ENCODE measurements around the gene OSMR. TPM values are rescaled to one million over a fixed set of nuclear protein-coding genes. Genes with fewer than 3 reads are reported as not detected.

The OSMR gene
- total RNA-seq, 1 experiment from 2014 or later = 1.6 TPM

- Histone ChIP-seq H3K27ac (ENCODE audit: insufficient read length, low read depth, low read length) (no peak overlapping the region), H4K20me1 (ENCODE audit: control insufficient read depth, insufficient read depth, insufficient read length) (no peaks in the 10 kb centered on the region), H2AFZ (ENCODE audit: low read length) (no peak overlapping the region), H3T11ph (ENCODE audit: low read length) (no peak overlapping the region), H3K4me1 (ENCODE audit: insufficient read depth, low read length) (no peaks in the 10 kb centered on the region), H3K14ac (ENCODE audit: insufficient read depth, low read length) (no peak overlapping the region), H2BK15ac (ENCODE audit: low read depth, low read length) (no peak overlapping the region), H4K5ac (ENCODE audit: insufficient read length, low read depth, low read length) (no peak overlapping the region), H4K91ac (ENCODE audit: insufficient read length, low read depth, low read length) (no peak overlapping the region), H3K18ac (ENCODE audit: insufficient read length, low read depth, low read length) (no peak overlapping the region), H3K4ac (ENCODE audit: low read depth, low read length) (no peak overlapping the region), H3K9ac (ENCODE audit: extremely low read depth, insufficient read length, low read length) (no peak overlapping the region), H3K9me3 (ENCODE audit: control insufficient read depth, low read depth, low read length) (no peaks in the 10 kb centered on the region), H3K27me3 (ENCODE audit: insufficient read depth, low read length) (no peaks in the 10 kb centered on the region), H2BK12ac (ENCODE audit: insufficient read length, low read depth, low read length) (no peak overlapping the region), H3K23ac (ENCODE audit: insufficient read length, low read depth, low read length) (no peak overlapping the region), H3K79me2 (ENCODE audit: insufficient read depth, low read length) (no peaks in the 10 kb centered on the region), H2AK5ac (ENCODE audit: insufficient read length, low read length) (no peak overlapping the region), H2BK5ac (ENCODE audit: insufficient read length, low read length) (no peak overlapping the region), H2BK120ac (ENCODE audit: low read depth, low read length, poor library complexity, severe bottlenecking) (no peak overlapping the region), H3K4me2 (ENCODE audit: insufficient read depth, insufficient read length, low read length) (no peak overlapping the region), H3K56ac (ENCODE audit: insufficient read length, low read depth, low read length) (no peak overlapping the region), H3K23me2 (ENCODE audit: insufficient read length, low read depth, low read length, poor library complexity, severe bottlenecking) (no peaks in the 10 kb centered on the region), H2BK20ac (ENCODE audit: low read depth, low read length, poor library complexity, severe bottlenecking) (no peak overlapping the region), H3K79me1 (ENCODE audit: insufficient read depth, low read depth, low read length, poor library complexity, severe bottlenecking) (no peaks in the 10 kb centered on the region), H4K8ac (replicated peaks; ENCODE audit: insufficient read length, low read depth, low read length) (no peak overlapping the region)
- peaks cover 6 to 11% of the 10 kb centered on the region in 2 experiments; a peak in 3 of 5 replicates for H3K9me3 Mint-ChIP-seq
- H3K4me3 Mint-ChIP-seq = no peak overlapping the region
- DNase-seq = no peak
- no peak overlapping the region for H3K27ac Mint-ChIP-seq
- no peak for TF ChIP-seq CTCF (conservative IDR thresholded peaks at IDR 0.05)
- no peaks in the 10 kb centered on the region; the same call in 1 of the 2 replicates for H3K27me3 Mint-ChIP-seq (ENCODE audit: low read depth)
- H3K4me1 Mint-ChIP-seq = no peaks in the 10 kb centered on the region
- whole genome bisulfite sequencing (ENCODE audit: extremely low coverage, insufficient read length, low lambda C conversion rate) = no CpG with 5 or more reads among the region's 1 CpG
- peaks cover 0 to 5% (median 2%) of the 10 kb centered on the region in 3 experiments; a peak in 1 of 7 replicates for H3K36me3 Mint-ChIP-seq (ENCODE audit: insufficient read depth in 1 of 3, low read depth in 3 of 3)
Observed at GRCh38 chr5:38825494-38825893, 20.3 kb upstream of the OSMR start.

Data from H9 (cell line).